IgD-negative memory B cell (primary cell): ENCODE data around the gene LRRC7. TPM values are rescaled to one million over a fixed set of nuclear protein-coding genes. Genes with fewer than 3 reads are reported as not detected.

ENCODE experiments used
- H3K27ac Mint-ChIP-seq, 3 donors: one replicate each; pipeline ENCODE4 v1.8.0; 2020 to 2022; ENCODE audit warnings: mild to moderate bottlenecking in 3 of 3, mixed read lengths in 3 of 3, moderate library complexity in 1 of 3
- H3K27me3 Mint-ChIP-seq: one replicate; pipeline ENCODE4 v1.8.0; 2021; ENCODE audit warnings: mixed read lengths
- H3K36me3 Mint-ChIP-seq: one replicate; pipeline ENCODE4 v1.8.0; 2020; ENCODE audit warnings: mild to moderate bottlenecking, mixed read lengths
- H3K4me1 Mint-ChIP-seq, 3 donors: one replicate each; pipeline ENCODE4 v1.8.0; 2020 to 2022; ENCODE audit warnings: mixed read lengths in 3 of 3, mild to moderate bottlenecking in 1 of 3
- H3K4me3 Mint-ChIP-seq, 4 donors: one replicate each; pipeline ENCODE4 v1.8.0; 2020 to 2022; ENCODE audit warnings: mild to moderate bottlenecking in 4 of 4, mixed read lengths in 4 of 4, moderate library complexity in 3 of 4
- H3K9me3 Mint-ChIP-seq, 3 donors: one replicate each; pipeline ENCODE4 v1.8.0; 2020 to 2021; ENCODE audit warnings: mixed read lengths in 3 of 3, mild to moderate bottlenecking in 1 of 3
- polyA plus RNA-seq: library from polyadenylated mRNA; unstranded; fragments of 300-500 nt; fragmentation: Illumina TruSeq; gene quantifications from one replicate; pipeline ENCODE4 v1.2.3, GENCODE V29; 2021

The LRRC7 gene
- polyA plus RNA-seq, 1 donor from 2014 or later: not detected

DNA sequence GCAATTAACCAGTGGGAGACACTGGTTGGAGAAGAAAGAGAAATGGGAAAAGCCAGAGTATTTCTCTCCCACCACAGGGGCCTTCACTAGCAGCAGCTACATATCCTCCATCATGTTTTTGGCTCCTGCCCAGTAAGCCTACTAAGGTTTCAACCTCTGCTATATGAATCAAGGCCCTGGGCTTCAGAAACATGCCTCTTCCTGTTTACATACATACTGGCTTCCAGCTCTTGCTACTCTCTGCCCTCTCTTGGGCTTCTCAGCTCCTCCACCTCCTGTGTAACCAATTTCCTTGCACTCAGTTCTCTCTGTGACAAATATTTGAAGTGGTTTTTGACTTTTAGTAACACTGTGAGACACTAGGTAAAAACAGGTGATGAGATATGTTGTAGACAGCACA is 80.8 kb downstream of the LRRC7 start:
- no peak overlapping the region for H3K27ac Mint-ChIP-seq
- H3K27me3 Mint-ChIP-seq: no peaks in the 10 kb centered on the region
- no peaks in the 10 kb centered on the region for H3K36me3 Mint-ChIP-seq
- H3K9me3 Mint-ChIP-seq: no peaks in the 10 kb centered on the region
- H3K4me1 Mint-ChIP-seq: no peaks in the 10 kb centered on the region
- no peak overlapping the region for H3K4me3 Mint-ChIP-seq

DNA sequence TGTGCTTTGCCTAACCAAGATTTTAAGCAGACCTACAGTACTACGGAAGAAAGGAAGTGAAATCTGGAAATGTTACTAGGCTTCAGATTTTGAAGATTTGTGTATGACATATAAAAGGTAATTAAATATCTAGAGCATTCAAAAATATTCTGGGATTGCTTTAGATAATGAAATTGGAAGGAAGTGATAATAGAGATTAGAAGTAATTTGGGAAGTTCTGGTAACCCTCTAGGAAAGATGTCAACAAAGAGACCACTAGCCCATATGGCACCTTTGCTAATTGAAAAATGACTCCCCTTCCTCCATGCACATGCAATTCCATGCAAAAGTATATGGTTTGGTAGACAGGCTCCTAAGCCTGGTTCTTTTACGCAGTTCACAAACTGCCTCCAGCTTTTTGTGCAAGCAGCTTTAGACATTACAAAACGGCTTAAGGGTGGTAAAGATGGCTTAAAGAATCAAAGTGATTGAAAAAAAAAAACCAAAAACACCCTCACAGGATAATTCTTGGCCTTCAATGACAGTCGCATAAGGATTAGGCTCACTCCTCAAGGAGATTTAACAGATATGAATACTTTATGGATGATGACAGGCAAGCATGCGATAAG is 81.8 kb downstream of the LRRC7 start:
- no peaks in the 10 kb centered on the region for H3K9me3 Mint-ChIP-seq
- H3K27ac Mint-ChIP-seq: no peak overlapping the region
- no peaks in the 10 kb centered on the region for H3K27me3 Mint-ChIP-seq
- no peaks in the 10 kb centered on the region for H3K4me1 Mint-ChIP-seq
- no peak overlapping the region for H3K4me3 Mint-ChIP-seq
- no peaks in the 10 kb centered on the region for H3K36me3 Mint-ChIP-seq

DNA sequence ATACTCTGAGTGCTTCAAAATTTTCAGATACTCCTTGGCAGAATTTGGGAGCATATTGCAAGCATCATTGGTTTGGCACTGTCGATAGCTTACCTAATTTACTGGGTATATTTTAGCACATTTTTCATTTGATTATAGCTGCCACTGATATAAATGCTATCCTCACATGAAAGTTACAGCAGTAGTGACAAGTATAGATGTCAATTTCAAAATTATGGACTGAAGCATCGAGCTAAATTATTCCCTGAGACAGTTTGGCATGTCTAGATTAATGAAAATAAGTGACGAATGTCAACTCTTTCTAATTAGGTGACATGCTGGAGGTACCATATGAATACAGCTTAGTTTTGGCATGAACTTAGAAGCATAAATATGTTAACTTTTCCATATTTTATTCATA is 83.1 kb downstream of the LRRC7 start:
- no peak overlapping the region for H3K4me3 Mint-ChIP-seq
- no peak overlapping the region for H3K27ac Mint-ChIP-seq
- no peaks in the 10 kb centered on the region for H3K27me3 Mint-ChIP-seq
- no peaks in the 10 kb centered on the region for H3K4me1 Mint-ChIP-seq
- no peaks in the 10 kb centered on the region for H3K36me3 Mint-ChIP-seq
- H3K9me3 Mint-ChIP-seq: no peaks in the 10 kb centered on the region

DNA sequence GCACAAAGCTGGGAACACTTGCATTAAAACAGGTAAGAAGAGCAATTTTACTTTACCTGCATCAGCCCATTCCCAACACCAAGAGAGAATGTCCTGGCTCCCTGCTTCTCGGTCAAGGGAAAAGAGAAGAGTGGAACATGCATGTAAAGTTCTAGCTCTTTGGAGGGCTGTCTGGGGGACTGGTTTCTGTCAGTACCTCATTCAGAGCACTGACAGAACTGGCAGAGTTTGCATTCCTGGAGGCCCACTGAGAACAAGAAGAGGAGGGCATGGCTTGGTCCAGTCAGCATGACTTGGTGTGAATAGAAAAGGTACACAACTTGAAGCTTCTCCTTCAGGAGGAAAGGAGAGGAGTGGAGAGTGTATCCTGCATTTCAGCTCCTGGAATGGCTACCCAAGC is 83.9 kb downstream of the LRRC7 start:
- Mint-ChIP-seq H3K27me3 (no peaks in the 10 kb centered on the region), H3K9me3 (no peaks in the 10 kb centered on the region), H3K36me3 (no peaks in the 10 kb centered on the region), H3K4me1 (no peaks in the 10 kb centered on the region), H3K27ac (no peak overlapping the region), H3K4me3 (no peak overlapping the region)

- Mint-ChIP-seq H3K36me3 (no peaks in the 10 kb centered on the region), H3K27ac (no peak overlapping the region), H3K9me3 (peaks cover 2 to 7% (median 3%) of the 10 kb centered on the region in 3 donors), H3K27me3 (no peaks in the 10 kb centered on the region), H3K4me3 (no peak overlapping the region), H3K4me1 (no peaks in the 10 kb centered on the region)
Measured at GRCh38 chr1:69657971-69658370, 90.2 kb downstream of the LRRC7 start.

- no peaks in the 10 kb centered on the region for H3K27me3 Mint-ChIP-seq
- no peak overlapping the region for H3K4me3 Mint-ChIP-seq
- H3K36me3 Mint-ChIP-seq: peaks cover 2% of the 10 kb centered on the region
- peaks cover 4 to 11% (median 7%) of the 10 kb centered on the region in 3 donors for H3K9me3 Mint-ChIP-seq
- no peak overlapping the region for H3K27ac Mint-ChIP-seq
- no peaks in the 10 kb centered on the region for H3K4me1 Mint-ChIP-seq
Measured at GRCh38 chr1:69661686-69662085, 94.0 kb downstream of the LRRC7 start.

- no peaks in the 10 kb centered on the region for H3K4me1 Mint-ChIP-seq
- H3K36me3 Mint-ChIP-seq: peaks cover 2% of the 10 kb centered on the region
- no peak overlapping the region for H3K4me3 Mint-ChIP-seq
- no peak overlapping the region for H3K27ac Mint-ChIP-seq
- peaks cover 4 to 17% (median 8%) of the 10 kb centered on the region in 3 donors for H3K9me3 Mint-ChIP-seq
- H3K27me3 Mint-ChIP-seq: no peaks in the 10 kb centered on the region
Measured at GRCh38 chr1:69662321-69662720, 94.6 kb downstream of the LRRC7 start.

DNA sequence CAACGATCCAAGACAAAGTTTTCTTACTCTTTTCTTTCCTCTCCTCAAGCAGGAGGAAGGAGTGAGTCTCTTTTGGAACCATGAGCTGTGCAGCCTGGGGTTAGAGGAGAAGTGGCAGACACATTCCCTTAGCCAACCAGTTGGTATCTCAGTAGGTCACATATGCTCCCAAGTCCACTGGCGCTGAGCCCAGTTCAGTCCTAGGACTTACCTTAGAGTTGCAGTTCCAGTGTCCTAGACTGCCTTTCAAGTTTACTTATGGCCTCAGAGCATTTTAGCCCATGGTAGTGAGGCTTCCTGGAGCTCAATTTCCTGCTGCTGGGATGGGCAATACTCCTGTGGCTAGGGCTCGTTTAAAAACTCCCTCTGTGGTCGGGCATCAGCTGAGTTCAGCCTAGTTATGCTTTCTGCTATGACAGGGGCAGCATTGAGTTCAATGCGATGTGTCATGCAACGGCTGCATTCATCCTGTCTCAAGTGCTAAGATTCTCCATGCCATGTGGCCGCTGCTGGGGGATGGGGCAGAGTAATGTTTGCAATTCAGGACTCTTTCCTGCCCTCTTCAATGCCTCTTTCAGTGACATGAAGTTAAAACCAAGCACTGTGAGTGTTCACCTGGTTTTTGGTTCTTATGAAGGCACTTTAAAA is 103.8 kb downstream of the LRRC7 start:
- Mint-ChIP-seq H3K4me1 (no peaks in the 10 kb centered on the region), H3K4me3 (no peak overlapping the region)

GRCh38 chr1:69673321-69673720 is 105.6 kb downstream of the LRRC7 start:
- H3K4me1 Mint-ChIP-seq: no peaks in the 10 kb centered on the region
- no peaks in the 10 kb centered on the region for H3K36me3 Mint-ChIP-seq
- H3K27me3 Mint-ChIP-seq: no peaks in the 10 kb centered on the region
- H3K4me3 Mint-ChIP-seq: no peak overlapping the region
- H3K27ac Mint-ChIP-seq: no peak overlapping the region
- H3K9me3 Mint-ChIP-seq: peaks cover 0 to 6% (median 0%) of the 10 kb centered on the region in 3 donors

More for the DNA sequence above, 103.8 kb downstream of the LRRC7 start:
- Mint-ChIP-seq H3K27ac (no peak overlapping the region), H3K9me3 (peaks cover 0 to 13% (median 10%) of the 10 kb centered on the region in 3 donors), H3K27me3 (no peaks in the 10 kb centered on the region), H3K36me3 (no peaks in the 10 kb centered on the region)

DNA sequence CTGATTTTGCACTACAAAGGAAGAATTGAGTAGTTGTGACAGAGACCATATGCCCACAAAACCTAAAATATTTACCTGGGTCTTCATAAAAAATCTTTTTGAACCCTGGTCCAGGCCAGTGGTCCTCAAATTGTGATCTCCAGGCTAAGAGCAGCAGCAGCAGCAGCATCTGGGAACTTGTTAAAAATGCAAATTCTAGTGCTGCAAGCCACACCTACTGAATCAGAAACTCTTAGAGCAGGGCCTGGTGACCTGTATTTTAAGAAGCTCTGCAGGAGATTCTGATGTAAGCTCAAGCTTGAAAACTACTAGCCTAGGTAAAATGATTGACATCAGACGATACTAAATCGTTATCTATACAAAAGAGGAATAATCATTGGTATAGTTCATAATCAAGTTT is 112.2 kb downstream of the LRRC7 start:
- Mint-ChIP-seq H3K27me3 (no peaks in the 10 kb centered on the region), H3K36me3 (no peaks in the 10 kb centered on the region), H3K4me3 (no peak overlapping the region), H3K4me1 (no peaks in the 10 kb centered on the region), H3K27ac (no peak overlapping the region), H3K9me3 (peaks cover 0 to 14% (median 1%) of the 10 kb centered on the region in 3 donors)

DNA sequence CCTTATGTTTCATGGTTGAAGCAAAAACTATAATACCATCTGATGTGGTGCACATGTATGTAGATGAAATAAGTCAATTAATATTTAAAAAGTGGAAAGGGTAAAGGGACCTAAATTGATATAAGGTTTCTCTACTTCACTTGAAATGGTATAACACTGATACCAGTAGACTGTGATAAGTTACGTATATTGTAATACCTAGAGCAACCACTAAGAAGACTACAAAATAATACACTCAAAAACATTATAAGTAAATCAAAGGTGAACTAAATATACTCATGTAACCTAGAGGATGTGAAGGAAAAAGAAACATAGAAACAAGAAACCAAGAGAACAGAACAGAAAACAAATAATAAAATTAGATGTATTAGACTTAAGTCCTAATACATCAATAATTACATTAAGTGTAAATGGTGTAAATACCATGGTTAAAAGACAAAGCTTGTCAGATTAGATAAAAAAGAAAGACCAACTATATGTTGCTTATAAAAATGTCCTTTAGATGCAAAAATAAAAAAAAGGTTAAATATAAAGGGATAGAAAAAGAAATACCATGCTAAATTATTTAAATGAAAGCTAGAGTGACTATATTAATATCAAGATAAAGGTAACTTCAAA is 118.8 kb downstream of the LRRC7 start:
- H3K4me3 Mint-ChIP-seq: no peak overlapping the region
- H3K27me3 Mint-ChIP-seq: no peaks in the 10 kb centered on the region
- no peaks in the 10 kb centered on the region for H3K4me1 Mint-ChIP-seq
- no peak overlapping the region for H3K27ac Mint-ChIP-seq
- H3K36me3 Mint-ChIP-seq: no peaks in the 10 kb centered on the region
- peaks cover 0 to 12% (median 3%) of the 10 kb centered on the region in 3 donors for H3K9me3 Mint-ChIP-seq

GRCh38 chr1:69688193-69688592 is 120.5 kb downstream of the LRRC7 start:
- H3K36me3 Mint-ChIP-seq: no peaks in the 10 kb centered on the region
- no peak overlapping the region for H3K27ac Mint-ChIP-seq
- no peaks in the 10 kb centered on the region for H3K4me1 Mint-ChIP-seq
- no peaks in the 10 kb centered on the region for H3K27me3 Mint-ChIP-seq
- no peak overlapping the region for H3K4me3 Mint-ChIP-seq
- peaks cover 0 to 6% (median 3%) of the 10 kb centered on the region in 3 donors for H3K9me3 Mint-ChIP-seq

DNA sequence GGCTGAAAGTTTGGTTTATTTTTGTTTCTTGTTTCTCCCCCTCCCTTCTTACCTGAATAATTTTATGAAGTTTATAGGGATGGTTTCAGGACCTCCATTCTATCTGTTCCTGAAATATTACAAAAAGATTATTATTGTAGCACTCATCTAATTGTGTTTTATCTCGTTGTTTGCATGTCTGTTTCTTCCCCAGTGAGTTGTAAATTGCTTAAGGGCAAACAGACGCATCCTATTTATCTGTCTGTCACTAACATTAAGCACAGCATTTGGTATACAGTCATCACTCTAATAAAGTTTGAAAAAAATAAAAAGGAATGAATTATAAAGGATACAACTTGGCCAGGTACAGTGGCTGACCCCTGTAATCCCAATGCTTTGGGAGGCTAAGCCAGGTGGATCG is 123.5 kb downstream of the LRRC7 start:
- peaks cover 0 to 12% (median 4%) of the 10 kb centered on the region in 3 donors for H3K9me3 Mint-ChIP-seq
- no peaks in the 10 kb centered on the region for H3K4me1 Mint-ChIP-seq
- H3K27me3 Mint-ChIP-seq: no peaks in the 10 kb centered on the region
- no peaks in the 10 kb centered on the region for H3K36me3 Mint-ChIP-seq
- no peak overlapping the region for H3K27ac Mint-ChIP-seq
- no peak overlapping the region for H3K4me3 Mint-ChIP-seq

DNA sequence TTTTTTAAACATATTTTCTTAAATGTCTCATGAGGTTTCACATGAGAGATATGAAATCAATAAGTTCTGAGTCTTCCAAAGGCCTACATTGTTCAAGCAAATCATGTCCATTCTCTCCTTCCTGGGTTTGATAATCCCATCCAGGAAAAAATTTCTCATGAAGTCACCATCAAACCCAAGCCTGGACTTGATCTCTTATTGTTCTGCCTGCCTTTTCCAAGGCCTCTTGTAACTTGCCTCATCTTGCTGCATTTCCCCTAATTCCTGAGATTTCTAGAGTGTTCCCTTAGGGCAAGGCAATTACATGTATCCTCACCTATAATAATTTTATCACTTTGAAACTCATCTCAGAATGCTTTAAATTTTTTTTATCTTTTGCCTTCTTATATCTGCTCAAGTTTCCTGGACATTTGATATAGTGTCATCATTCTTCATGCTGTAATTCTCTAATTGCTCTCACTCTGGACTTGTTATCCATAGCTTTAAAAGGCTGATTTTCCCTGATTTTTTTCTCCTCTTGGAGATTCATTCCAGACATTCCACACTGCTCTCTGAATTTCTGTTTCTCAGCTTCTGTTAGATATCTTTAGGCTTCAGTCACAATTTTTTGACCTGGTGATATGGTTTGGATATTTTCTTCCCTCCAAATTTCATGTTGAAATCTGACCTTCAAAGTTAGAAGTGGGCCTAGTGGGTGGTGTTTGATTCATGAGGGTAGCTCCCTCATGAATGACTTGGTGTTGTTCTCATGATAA is 126.4 kb downstream of the LRRC7 start:
- Mint-ChIP-seq H3K4me3 (no peak overlapping the region), H3K27me3 (no peaks in the 10 kb centered on the region), H3K9me3 (peaks cover 6 to 15% (median 9%) of the 10 kb centered on the region in 3 donors), H3K36me3 (no peaks in the 10 kb centered on the region), H3K27ac (no peak overlapping the region), H3K4me1 (no peaks in the 10 kb centered on the region)

DNA sequence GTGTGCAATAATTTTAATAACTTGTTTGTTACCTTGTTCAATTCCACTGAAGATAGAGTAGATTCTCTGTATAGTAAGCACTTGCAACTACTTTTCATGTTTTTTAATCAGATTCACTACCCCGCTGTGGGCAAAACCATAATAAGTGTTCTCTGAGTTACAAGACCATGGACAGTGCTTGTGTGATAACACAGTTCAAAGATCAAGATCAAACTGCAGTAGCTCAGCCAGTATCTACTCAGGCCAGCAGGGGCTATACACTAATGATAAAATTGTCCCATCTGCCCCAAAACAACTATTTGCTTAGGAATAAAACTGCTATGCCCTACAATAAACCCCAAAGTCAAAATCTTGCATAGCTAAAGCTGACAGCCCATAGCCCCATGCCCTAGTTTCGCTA is 129.6 kb downstream of the LRRC7 start:
- no peaks in the 10 kb centered on the region for H3K4me1 Mint-ChIP-seq

More for the DNA sequence above, 129.6 kb downstream of the LRRC7 start:
- Mint-ChIP-seq H3K4me3 (no peak overlapping the region), H3K36me3 (no peaks in the 10 kb centered on the region), H3K27ac (no peak overlapping the region), H3K9me3 (peaks cover 7 to 15% (median 9%) of the 10 kb centered on the region in 3 donors), H3K27me3 (no peaks in the 10 kb centered on the region)
